Effector memory CD4-positive, alpha-beta T cell (primary cell): ENCODE measurements around the gene PHF2.

Experiments used
- DNase-seq, 3 donors: peaks; one replicate each; pipeline ENCODE4 v3.0.0-alpha.2; 2020
- H3K27ac ChIP-seq: 2 replicates; pipeline ENCODE4 v1.7.0; 2013; ENCODE audit warnings: mild to moderate bottlenecking, low read length, moderate library complexity; ENCODE audit not compliant: insufficient read depth, poor library complexity, severe bottlenecking
- H3K27me3 ChIP-seq: replicated peaks from 2 replicates; pipeline ENCODE4 v1.7.0; 2013; ENCODE audit warnings: mild to moderate bottlenecking, low read length; ENCODE audit not compliant: insufficient read depth, control insufficient read depth, poor library complexity, severe bottlenecking
- H3K36me3 ChIP-seq: 2 replicates; pipeline ENCODE4 v1.7.0; 2013; ENCODE audit warnings: mild to moderate bottlenecking, low read length, moderate library complexity; ENCODE audit not compliant: control insufficient read depth, insufficient read depth
- H3K4me1 ChIP-seq: 2 replicates; pipeline ENCODE4 v1.7.0; 2013; ENCODE audit warnings: low read length, mild to moderate bottlenecking; ENCODE audit not compliant: control insufficient read depth, insufficient read depth, poor library complexity, severe bottlenecking
- H3K4me3 ChIP-seq: 2 replicates; pipeline ENCODE4 v1.7.0; 2013; ENCODE audit warnings: low read length, low read depth, mild to moderate bottlenecking; ENCODE audit not compliant: insufficient read depth, poor library complexity, severe bottlenecking
- H3K9me3 ChIP-seq: 2 replicates; pipeline ENCODE4 v1.7.0; 2013; ENCODE audit warnings: mild to moderate bottlenecking, low read length, moderate library complexity; ENCODE audit not compliant: control insufficient read depth

PHF2 gene

GRCh38 chr9:93637886-93638285 is 61.5 kb downstream of the PHF2 start:
- Histone ChIP-seq H3K4me3 (no peak overlapping the region), H3K4me1 (no peaks in the 10 kb centered on the region), H3K27ac (no peak overlapping the region), H3K9me3 (no peaks in the 10 kb centered on the region), H3K36me3 (peaks cover 24% of the 10 kb centered on the region), H3K27me3 (no peaks in the 10 kb centered on the region)
- no peak for DNase-seq

GRCh38 chr9:93640027-93640426 is 63.6 kb downstream of the PHF2 start:
- no peaks in the 10 kb centered on the region for H3K4me1 ChIP-seq
- H3K27me3 ChIP-seq, result no peaks in the 10 kb centered on the region
- no peak overlapping the region for H3K27ac ChIP-seq
- H3K36me3 ChIP-seq, result peaks cover 41% of the 10 kb centered on the region
- no peak overlapping the region for H3K4me3 ChIP-seq
- H3K9me3 ChIP-seq, result no peaks in the 10 kb centered on the region
- no peak for DNase-seq

GRCh38 chr9:93642961-93643360 is 66.6 kb downstream of the PHF2 start:
- no peak overlapping the region for H3K27ac ChIP-seq
- H3K36me3 ChIP-seq, result peaks cover 28% of the 10 kb centered on the region
- H3K4me3 ChIP-seq, result no peak overlapping the region
- H3K27me3 ChIP-seq, result no peaks in the 10 kb centered on the region
- no peak for DNase-seq
- H3K9me3 ChIP-seq, result no peaks in the 10 kb centered on the region
- H3K4me1 ChIP-seq, result no peaks in the 10 kb centered on the region

DNA sequence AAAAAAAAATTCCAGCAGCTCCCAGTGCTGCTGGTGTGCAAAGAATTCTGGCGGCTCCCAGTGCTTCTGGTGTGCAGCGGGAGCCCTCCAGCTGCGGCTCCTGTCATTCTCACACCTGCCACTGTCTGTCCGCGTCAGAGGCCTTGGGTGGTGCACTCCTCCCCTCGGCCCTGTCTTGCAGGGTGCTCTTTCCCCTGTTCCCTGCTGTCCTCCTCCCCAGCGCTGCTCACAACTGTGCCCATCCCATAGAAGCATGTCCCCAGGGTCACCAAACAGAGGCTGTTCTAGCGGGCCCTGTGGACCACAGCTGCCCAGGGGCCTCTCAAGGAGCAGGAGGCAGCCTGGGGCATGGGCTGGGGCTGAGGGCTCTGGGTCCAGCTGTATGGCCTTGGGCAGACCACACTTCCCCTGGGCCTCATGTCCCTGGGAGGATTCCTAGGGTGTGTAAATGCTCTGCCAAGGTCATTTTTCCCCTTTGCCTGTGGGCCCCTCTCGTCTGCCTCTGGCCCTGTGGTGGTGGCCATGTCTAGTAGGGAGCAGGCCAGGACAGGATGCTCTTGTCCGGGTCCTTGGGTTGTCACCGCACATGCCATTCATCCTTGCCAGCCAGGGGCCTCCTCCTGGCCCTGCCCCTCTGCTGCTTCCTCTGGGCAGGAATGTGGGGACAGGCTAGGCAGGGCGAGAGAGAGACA is 68.2 kb downstream of the PHF2 start:
- H3K4me3 ChIP-seq, result no peak overlapping the region
- H3K27me3 ChIP-seq, result no peaks in the 10 kb centered on the region
- no peak for DNase-seq
- no peaks in the 10 kb centered on the region for H3K9me3 ChIP-seq
- H3K4me1 ChIP-seq, result no peaks in the 10 kb centered on the region
- H3K27ac ChIP-seq, result no peak overlapping the region
- H3K36me3 ChIP-seq, result peaks cover 38% of the 10 kb centered on the region

- Histone ChIP-seq H3K9me3 (no peaks in the 10 kb centered on the region), H3K4me1 (no peaks in the 10 kb centered on the region), H3K36me3 (peaks cover 44% of the 10 kb centered on the region), H3K27ac (no peak overlapping the region), H3K27me3 (no peaks in the 10 kb centered on the region), H3K4me3 (no peak overlapping the region)
- no peak for DNase-seq
Observed at GRCh38 chr9:93645149-93645889, 68.9 kb downstream of the PHF2 start.

GRCh38 chr9:93645921-93646639 is 69.7 kb downstream of the PHF2 start:
- no peak overlapping the region for H3K27ac ChIP-seq
- H3K36me3 ChIP-seq, result peaks cover 42% of the 10 kb centered on the region
- no peak overlapping the region for H3K4me3 ChIP-seq
- H3K4me1 ChIP-seq, result no peaks in the 10 kb centered on the region
- H3K27me3 ChIP-seq, result no peaks in the 10 kb centered on the region
- no peak for DNase-seq
- H3K9me3 ChIP-seq, result no peaks in the 10 kb centered on the region

DNA sequence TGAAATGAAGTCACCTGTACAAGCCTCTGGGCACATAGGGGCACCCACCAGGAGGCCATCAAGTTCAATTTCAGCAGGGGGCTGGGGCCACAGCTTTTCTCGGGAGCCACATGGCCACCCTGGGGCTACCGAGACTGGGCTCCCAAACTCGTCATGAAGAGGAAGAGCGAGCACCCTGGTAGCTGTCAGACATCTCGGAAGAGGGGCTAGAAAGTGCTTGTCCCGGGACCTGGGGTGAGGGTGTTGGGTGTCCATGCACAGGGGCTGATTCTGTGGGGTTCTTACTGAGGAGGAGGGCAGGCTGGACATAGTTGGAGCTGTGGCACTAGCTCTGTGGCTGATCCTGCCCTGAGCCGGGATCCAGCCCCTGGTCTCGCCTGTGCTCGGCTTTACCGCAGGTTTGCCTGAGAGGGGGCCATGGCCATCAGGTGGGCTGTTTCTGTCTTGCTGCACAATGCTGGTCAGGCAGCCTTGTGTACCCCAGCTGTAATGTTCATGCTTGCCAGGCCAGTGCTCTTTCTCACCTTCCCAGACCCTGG is 70.3 kb downstream of the PHF2 start:
- Histone ChIP-seq H3K4me3 (no peak overlapping the region), H3K27me3 (no peaks in the 10 kb centered on the region), H3K27ac (no peak overlapping the region), H3K36me3 (peaks cover 39% of the 10 kb centered on the region), H3K9me3 (no peaks in the 10 kb centered on the region), H3K4me1 (no peaks in the 10 kb centered on the region)
- DNase-seq, result no peak

- no peaks in the 10 kb centered on the region for H3K27me3 ChIP-seq
- H3K36me3 ChIP-seq, result peaks cover 37% of the 10 kb centered on the region
- DNase-seq, result no peak
- H3K27ac ChIP-seq, result no peak overlapping the region
- H3K4me3 ChIP-seq, result no peak overlapping the region
- no peaks in the 10 kb centered on the region for H3K9me3 ChIP-seq
- no peaks in the 10 kb centered on the region for H3K4me1 ChIP-seq
Observed at GRCh38 chr9:93648181-93648580, 71.8 kb downstream of the PHF2 start.

- Histone ChIP-seq H3K4me3 (no peak overlapping the region), H3K4me1 (no peaks in the 10 kb centered on the region), H3K36me3 (peaks cover 31% of the 10 kb centered on the region), H3K27ac (no peak overlapping the region), H3K9me3 (no peaks in the 10 kb centered on the region), H3K27me3 (no peaks in the 10 kb centered on the region)
- DNase-seq, result no peak
Observed at GRCh38 chr9:93648836-93649235, 72.5 kb downstream of the PHF2 start.
